Stimulated activated CD4-positive, alpha-beta T cell treated with anti-CD3 and anti-CD28 coated beads, TNF-alpha, amount 100 ng/mL, for 24 hours (primary cell): Measurements from ENCODE around the gene CELF4.
A peak's percentile ranks its signal among the peaks of the same experiment; 100 is the strongest.

Experiments
- DNase-seq, 3 experiments: peaks; one replicate each; pipeline ENCODE4 v3.0.0-alpha.2; 2020; ENCODE audit warnings: low read depth in 3 of 3

Gene CELF4

GRCh38 chr18:37494406-37494805 is 71.2 kb downstream of the CELF4 start:
- no peak for DNase-seq

GRCh38 chr18:37493352-37493935 is 72.2 kb downstream of the CELF4 start:
- DNase-seq, result no peak

- no peak for DNase-seq
These were observed 72.6 kb downstream of the CELF4 start for GRCh38 chr18:37492952-37493351.

- no peak for DNase-seq
These were observed 74.1 kb downstream of the CELF4 start for GRCh38 chr18:37491526-37491925.

GRCh38 chr18:37489998-37490397 is 75.6 kb downstream of the CELF4 start:
- DNase-seq, result no peak

- no peak for DNase-seq
These were observed 76.6 kb downstream of the CELF4 start for GRCh38 chr18:37489011-37489410.

GRCh38 chr18:37487400-37487867 is 78.2 kb downstream of the CELF4 start:
- DNase-seq, result no peak

GRCh38 chr18:37486848-37487247 is 78.8 kb downstream of the CELF4 start:
- no peak for DNase-seq

GRCh38 chr18:37484983-37485834 is 80.4 kb downstream of the CELF4 start:
- peak in 1 of 3 experiments; percentile 21 for DNase-seq

GRCh38 chr18:37483984-37484819 is 81.4 kb downstream of the CELF4 start:
- DNase-seq, result no peak

GRCh38 chr18:37483221-37483971 is 82.2 kb downstream of the CELF4 start:
- no peak for DNase-seq

GRCh38 chr18:37482433-37482832 is 83.2 kb downstream of the CELF4 start:
- DNase-seq, result no peak

GRCh38 chr18:37482002-37482401 is 83.6 kb downstream of the CELF4 start:
- DNase-seq, result no peak

GRCh38 chr18:37481491-37481890 is 84.1 kb downstream of the CELF4 start:
- DNase-seq, result no peak

GRCh38 chr18:37481072-37481471 is 84.5 kb downstream of the CELF4 start:
- DNase-seq, result no peak

- no peak for DNase-seq
These were observed 88.8 kb downstream of the CELF4 start for GRCh38 chr18:37476611-37477295.

- DNase-seq, result peak in 1 of 3 experiments; percentile 3
These were observed 89.4 kb downstream of the CELF4 start for GRCh38 chr18:37476182-37476581.

- no peak for DNase-seq
These were observed 92.3 kb downstream of the CELF4 start for GRCh38 chr18:37473195-37473840.

GRCh38 chr18:37471637-37472036 is 94.0 kb downstream of the CELF4 start:
- DNase-seq, result no peak

GRCh38 chr18:37470986-37471385 is 94.6 kb downstream of the CELF4 start:
- no peak for DNase-seq
